ENCODE data around the gene SCYL2. TPM values are rescaled to one million over a fixed set of nuclear protein-coding genes. Genes with fewer than 3 reads are reported as not detected.

SCYL2 gene
- polyA plus RNA-seq, 1 donor (not counting 4 experiments of a cell fraction or from before 2014, with no cell fraction given) = 31.5 TPM

DNA sequence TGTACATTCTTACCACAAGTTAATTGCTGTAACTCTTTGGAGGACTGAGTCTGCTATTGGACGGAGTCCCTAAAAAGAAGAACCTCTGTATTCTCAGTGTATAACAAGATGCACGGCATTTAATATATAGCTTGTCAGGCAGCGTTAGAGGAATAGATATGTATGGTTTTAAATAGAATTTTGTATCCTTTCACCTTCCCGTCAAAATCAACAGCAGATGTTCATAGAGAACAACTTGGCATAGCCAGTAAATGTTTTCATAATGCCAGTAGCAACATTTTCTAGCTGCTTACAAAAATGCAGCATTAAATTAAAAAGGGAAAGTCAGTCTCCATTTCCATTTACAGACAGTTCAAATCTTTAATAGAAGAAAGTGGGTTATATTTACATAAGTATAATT is 6.8 kb downstream of the SCYL2 start:
- no peak overlapping the region for H3K9ac ChIP-seq (ENCODE audit: control insufficient read depth, extremely low read depth, insufficient read depth, low read length)
- peaks cover under 1% of the 10 kb centered on the region for H3K9me1 ChIP-seq (ENCODE audit: control insufficient read depth, extremely low read depth, insufficient read depth, low read length)
- no peaks in the 10 kb centered on the region for H3K9me3 ChIP-seq (ENCODE audit: control insufficient read depth, low read depth, low read length)
- H3K4me2 ChIP-seq (ENCODE audit: control insufficient read depth, extremely low read depth, insufficient read depth, low read depth, low read length) = no peak overlapping the region
- H4K20me1 ChIP-seq (ENCODE audit: control insufficient read depth, extremely low read depth, insufficient read depth, low read length) = no peaks in the 10 kb centered on the region
- TF ChIP-seq EZH2 (IDR thresholded peaks at IDR 0.05; ENCODE audit: low read length) = no peak
- TF ChIP-seq, protein P1, sequence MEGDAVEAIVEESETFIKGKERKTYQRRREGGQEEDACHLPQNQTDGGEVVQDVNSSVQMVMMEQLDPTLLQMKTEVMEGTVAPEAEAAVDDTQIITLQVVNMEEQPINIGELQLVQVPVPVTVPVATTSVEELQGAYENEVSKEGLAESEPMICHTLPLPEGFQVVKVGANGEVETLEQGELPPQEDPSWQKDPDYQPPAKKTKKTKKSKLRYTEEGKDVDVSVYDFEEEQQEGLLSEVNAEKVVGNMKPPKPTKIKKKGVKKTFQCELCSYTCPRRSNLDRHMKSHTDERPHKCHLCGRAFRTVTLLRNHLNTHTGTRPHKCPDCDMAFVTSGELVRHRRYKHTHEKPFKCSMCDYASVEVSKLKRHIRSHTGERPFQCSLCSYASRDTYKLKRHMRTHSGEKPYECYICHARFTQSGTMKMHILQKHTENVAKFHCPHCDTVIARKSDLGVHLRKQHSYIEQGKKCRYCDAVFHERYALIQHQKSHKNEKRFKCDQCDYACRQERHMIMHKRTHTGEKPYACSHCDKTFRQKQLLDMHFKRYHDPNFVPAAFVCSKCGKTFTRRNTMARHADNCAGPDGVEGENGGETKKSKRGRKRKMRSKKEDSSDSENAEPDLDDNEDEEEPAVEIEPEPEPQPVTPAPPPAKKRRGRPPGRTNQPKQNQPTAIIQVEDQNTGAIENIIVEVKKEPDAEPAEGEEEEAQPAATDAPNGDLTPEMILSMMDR (optimal IDR thresholded peaks at IDR 0.05 in 1 of 3, IDR thresholded peaks at IDR 0.05 in 1 of 3, conservative IDR thresholded peaks at IDR 0.05 in 1 of 3; ENCODE audit: extremely low read depth in 1 of 3, insufficient read depth in 2 of 3, low read length in 3 of 3) = no peak
- peaks cover 83% of the 10 kb centered on the region for H3K79me2 ChIP-seq (ENCODE audit: control insufficient read depth, insufficient read depth, low read length)
- no peak overlapping the region for H3K27ac ChIP-seq (ENCODE audit: control insufficient read depth, insufficient read depth, low read length)
- dilution Hi-C loops (cut with MboI; ENCODE audit: extremely low pct_ligation_motif_present, low sequenced_read_pairs) = no loop called here
- H3K4me1 ChIP-seq (ENCODE audit: control insufficient read depth, extremely low read depth, insufficient read depth, low read length) = peaks cover 7% of the 10 kb centered on the region
- H3K36me3 ChIP-seq (ENCODE audit: control insufficient read depth in 2 of 2, extremely low read depth in 1 of 2, insufficient read depth in 2 of 2, low read length in 2 of 2) = peaks cover 0 to 2% of the 10 kb centered on the region in 2 experiments
- no peaks in the 10 kb centered on the region for H3K27me3 ChIP-seq (ENCODE audit: control insufficient read depth, extremely low read depth, insufficient read depth, low read length)
- no peak overlapping the region for H3K4me3 ChIP-seq (ENCODE audit: control insufficient read depth in 2 of 3, extremely low read depth in 1 of 3, insufficient read depth in 2 of 3, low read depth in 1 of 3, low read length in 3 of 3)
- no peak overlapping the region for H2AFZ ChIP-seq (ENCODE audit: control insufficient read depth, low read length)
- FAIRE-seq (no peak), DNase-seq (ENCODE audit: low read depth, low spot score) (no peak)

GRCh38 chr12:100274291-100274690 is 7.3 kb downstream of the SCYL2 start:
- dilution Hi-C loops (cut with MboI; ENCODE audit: extremely low pct_ligation_motif_present, low sequenced_read_pairs) = no loop called here

More at GRCh38 chr12:100274291-100274690, 7.3 kb downstream of the SCYL2 start:
- TF ChIP-seq, protein P1 (optimal IDR thresholded peaks at IDR 0.05 in 1 of 3, IDR thresholded peaks at IDR 0.05 in 1 of 3, conservative IDR thresholded peaks at IDR 0.05 in 1 of 3; ENCODE audit: extremely low read depth in 1 of 3, insufficient read depth in 2 of 3, low read length in 3 of 3) = no peak
- no peak for TF ChIP-seq EZH2 (IDR thresholded peaks at IDR 0.05; ENCODE audit: low read length)
- Histone ChIP-seq H4K20me1 (ENCODE audit: control insufficient read depth, extremely low read depth, insufficient read depth, low read length) (no peaks in the 10 kb centered on the region), H2AFZ (ENCODE audit: control insufficient read depth, low read length) (no peak overlapping the region), H3K9ac (ENCODE audit: control insufficient read depth, extremely low read depth, insufficient read depth, low read length) (no peak overlapping the region), H3K79me2 (ENCODE audit: control insufficient read depth, insufficient read depth, low read length) (peaks cover 83% of the 10 kb centered on the region), H3K9me1 (ENCODE audit: control insufficient read depth, extremely low read depth, insufficient read depth, low read length) (no peaks in the 10 kb centered on the region), H3K4me3 (ENCODE audit: control insufficient read depth in 2 of 3, extremely low read depth in 1 of 3, insufficient read depth in 2 of 3, low read depth in 1 of 3, low read length in 3 of 3) (no peak overlapping the region), H3K36me3 (ENCODE audit: control insufficient read depth in 2 of 2, extremely low read depth in 1 of 2, insufficient read depth in 2 of 2, low read length in 2 of 2) (peaks cover 0 to 2% of the 10 kb centered on the region in 2 experiments), H3K27ac (ENCODE audit: control insufficient read depth, insufficient read depth, low read length) (no peak overlapping the region), H3K4me1 (ENCODE audit: control insufficient read depth, extremely low read depth, insufficient read depth, low read length) (peaks cover 2% of the 10 kb centered on the region), H3K4me2 (ENCODE audit: control insufficient read depth, extremely low read depth, insufficient read depth, low read depth, low read length) (no peak overlapping the region), H3K27me3 (ENCODE audit: control insufficient read depth, extremely low read depth, insufficient read depth, low read length) (no peaks in the 10 kb centered on the region), H3K9me3 (ENCODE audit: control insufficient read depth, low read depth, low read length) (no peaks in the 10 kb centered on the region)
- FAIRE-seq = no peak
- DNase-seq (ENCODE audit: low read depth, low spot score) = no peak
